GM23338 (cell line): ENCODE measurements around the gene RAB36. TPM values are rescaled to one million over a fixed set of nuclear protein-coding genes. Genes with fewer than 3 reads are reported as not detected.

Experiments
- ATAC-seq: fragments of 200-7000 bp; cut with Tn5 transposase; 3 replicates; pipeline ENCODE4 v1.9.1; 2020
- DNase-seq: peaks from one replicate; pipeline ENCODE4 v3.0.0-alpha.2; 2015; ENCODE audit warnings: low spot score
- H2AFZ ChIP-seq: fragments of 200-600 bp; sonication (generic); 2 replicates; pipeline ENCODE4 v1.8.0; 2016; ENCODE audit warnings: antibody characterized with exemption, mild to moderate bottlenecking, moderate library complexity
- H3F3A ChIP-seq: fragments of 200-600 bp; sonication (generic); replicated peaks from 2 replicates; pipeline ENCODE4 v1.8.0; 2017; ENCODE audit warnings: antibody characterized with exemption, mixed run types, low read depth
- H3K27ac ChIP-seq: fragments of 200-600 bp; sonication (generic); 2 replicates; pipeline ENCODE4 v1.6.1; 2016; ENCODE audit warnings: low read depth
- H3K27me3 ChIP-seq: fragments of 200-600 bp; sonication (generic); 2 replicates; pipeline ENCODE4 v1.8.0; 2016; ENCODE audit warnings: mild to moderate bottlenecking, mixed run types, moderate library complexity; ENCODE audit not compliant: insufficient read depth
- H3K36me3 ChIP-seq: fragments of 200-600 bp; sonication (generic); 2 replicates; pipeline ENCODE4 v1.8.0; 2016; ENCODE audit warnings: mild to moderate bottlenecking; ENCODE audit not compliant: insufficient read depth
- H3K4me1 ChIP-seq: fragments of 200-600 bp; sonication (generic); 2 replicates; pipeline ENCODE4 v1.8.0; 2016; ENCODE audit warnings: mild to moderate bottlenecking, moderate library complexity; ENCODE audit not compliant: insufficient read depth
- H3K4me2 ChIP-seq: fragments of 200-600 bp; sonication (generic); 2 replicates; pipeline ENCODE4 v1.7.1; 2017; ENCODE audit warnings: mixed run types
- H3K4me3 ChIP-seq: fragments of 200-600 bp; sonication (generic); 2 replicates; pipeline ENCODE4 v1.6.1; 2016; ENCODE audit warnings: mixed run types
- H3K79me2 ChIP-seq: fragments of 200-600 bp; sonication (generic); replicated peaks from 2 replicates; pipeline ENCODE4 v1.8.0; 2017; ENCODE audit warnings: mild to moderate bottlenecking; ENCODE audit not compliant: insufficient read depth
- H3K9me2 ChIP-seq: fragments of 200-600 bp; sonication (generic); 2 replicates; pipeline ENCODE4 v1.8.0; 2017; ENCODE audit not compliant: insufficient read depth
- H4K20me1 ChIP-seq: fragments of 200-600 bp; sonication (generic); replicated peaks from 2 replicates; pipeline ENCODE4 v1.8.0; 2017; ENCODE audit warnings: mild to moderate bottlenecking; ENCODE audit not compliant: insufficient read depth
- H3K27ac Mint-ChIP-seq: 2 replicates; pipeline ENCODE4 v1.8.0; 2020; ENCODE audit warnings: inconsistent platforms, mild to moderate bottlenecking, moderate library complexity, mixed read lengths
- H3K27me3 Mint-ChIP-seq: 3 replicates; pipeline ENCODE4 v1.8.0; 2022; ENCODE audit warnings: low read depth, mild to moderate bottlenecking, moderate library complexity, mixed read lengths, inconsistent platforms; ENCODE audit not compliant: insufficient read depth, poor library complexity
- H3K36me3 Mint-ChIP-seq: 3 replicates; pipeline ENCODE4 v1.8.0; 2021; ENCODE audit warnings: low read depth, mild to moderate bottlenecking, inconsistent platforms, moderate library complexity, mixed read lengths
- H3K4me1 Mint-ChIP-seq: 3 replicates; pipeline ENCODE4 v1.8.0; 2020; ENCODE audit warnings: mild to moderate bottlenecking, inconsistent platforms, mixed read lengths
- H3K4me3 Mint-ChIP-seq: 3 replicates; pipeline ENCODE4 v1.8.0; 2021; ENCODE audit warnings: moderate library complexity, mild to moderate bottlenecking, inconsistent platforms, mixed read lengths
- H3K9me3 Mint-ChIP-seq: 3 replicates; pipeline ENCODE4 v1.8.0; 2020; ENCODE audit warnings: moderate library complexity, mild to moderate bottlenecking, inconsistent platforms, mixed read lengths
- CREB1 ChIP-seq: fragments of 250-450 bp; sonication (Bioruptor Pico); IDR thresholded peaks from 2 replicates; pipeline ENCODE4 v1.5.0; 2020; ENCODE audit warnings: low read depth, mild to moderate bottlenecking, moderate library complexity
- EZH2 ChIP-seq: fragments of 200-600 bp; sonication (generic); IDR thresholded peaks from one replicate; pipeline ENCODE4 v1.8.0; 2017; ENCODE audit warnings: antibody characterized with exemption, mild to moderate bottlenecking, low read depth; ENCODE audit not compliant: unreplicated experiment
- EZH2phosphoT487 ChIP-seq: fragments of 200-600 bp; sonication (generic); IDR thresholded peaks from one replicate; pipeline ENCODE4 v1.8.1; 2018; ENCODE audit warnings: antibody characterized with exemption; ENCODE audit not compliant: unreplicated experiment
- STAT1 ChIP-seq: IDR thresholded peaks from one replicate; pipeline ENCODE4 v1.6.1; 2016; ENCODE audit warnings: antibody characterized with exemption; ENCODE audit not compliant: unreplicated experiment
- ZNF114 ChIP-seq: fragments of 250-450 bp; sonication (Bioruptor Pico); IDR thresholded peaks from 2 replicates; pipeline ENCODE4 v1.5.0; 2020; ENCODE audit warnings: mild to moderate bottlenecking, moderate library complexity
- ZNF331 ChIP-seq: fragments of 250-450 bp; sonication (Bioruptor Pico); IDR thresholded peaks from 2 replicates; pipeline ENCODE4 v1.5.0; 2020; ENCODE audit warnings: low read depth, mild to moderate bottlenecking, moderate library complexity
- ZNF462 ChIP-seq: fragments of 250-450 bp; sonication (Bioruptor Pico); IDR thresholded peaks from 2 replicates; pipeline ENCODE4 v1.5.0; 2020; ENCODE audit warnings: mild to moderate bottlenecking, moderate library complexity
- polyA plus RNA-seq: library from polyadenylated mRNA; unstranded; fragments of >200 nt; fragmentation: Nextera tagmentation; extraction: Ambion mirVana; gene quantifications from 2 replicates; pipeline ENCODE4 v1.2.1, GENCODE V29; 2016
- total RNA-seq: library from RNA; depleted of rRNA; stranded (reverse); fragments of >200 nt; shearing (Covaris generic); gene quantifications from 2 replicates; pipeline ENCODE4 v1.2.3, GENCODE V29; 2014

RAB36 gene
- total and polyA plus RNA-seq, 2 experiments from 2014 or later = 0.58 to 1.2 TPM

GRCh38 chr22:23109079-23109347 lies 36.3 kb upstream of the RAB36 start:
- ATAC-seq = no peak
- H3K36me3 Mint-ChIP-seq = no peaks in the 10 kb centered on the region
- H3K9me2 ChIP-seq = no peaks in the 10 kb centered on the region

More at GRCh38 chr22:23109079-23109347, 36.3 kb upstream of the RAB36 start:
- no peaks in the 10 kb centered on the region for H3F3A ChIP-seq
- TF ChIP-seq STAT1 = no peak
- TF ChIP-seq EZH2 = no peak
- TF ChIP-seq ZNF331 (CRISPR knock-in tag) = no peak
- TF ChIP-seq ZNF114 (CRISPR knock-in tag) = no peak
- no peak for TF ChIP-seq CREB1
- no peak for TF ChIP-seq ZNF462 (CRISPR knock-in tag)
- TF ChIP-seq EZH2phosphoT487 = no peak
- no peaks in the 10 kb centered on the region for H3K79me2 ChIP-seq
- H4K20me1 ChIP-seq = no peaks in the 10 kb centered on the region; the same call in 1 of the 2 replicates
- Mint-ChIP-seq H3K27me3 (peaks cover 4% of the 10 kb centered on the region), H3K9me3 (no peaks in the 10 kb centered on the region), H3K4me3 (no peak overlapping the region), H3K4me1 (no peaks in the 10 kb centered on the region; the same call in 2 of the 3 replicates), H3K27ac (no peak overlapping the region)
- H3K4me2 ChIP-seq = no peak overlapping the region
- H3K27ac ChIP-seq = no peak overlapping the region
- DNase-seq = no peak
- no peaks in the 10 kb centered on the region for H3K36me3 ChIP-seq
- no peak overlapping the region for H2AFZ ChIP-seq
- H3K4me1 ChIP-seq = no peaks in the 10 kb centered on the region
- no peaks in the 10 kb centered on the region for H3K27me3 ChIP-seq
- H3K4me3 ChIP-seq = no peak overlapping the region
